ENCODE measurements around the gene BNC1.

DNA sequence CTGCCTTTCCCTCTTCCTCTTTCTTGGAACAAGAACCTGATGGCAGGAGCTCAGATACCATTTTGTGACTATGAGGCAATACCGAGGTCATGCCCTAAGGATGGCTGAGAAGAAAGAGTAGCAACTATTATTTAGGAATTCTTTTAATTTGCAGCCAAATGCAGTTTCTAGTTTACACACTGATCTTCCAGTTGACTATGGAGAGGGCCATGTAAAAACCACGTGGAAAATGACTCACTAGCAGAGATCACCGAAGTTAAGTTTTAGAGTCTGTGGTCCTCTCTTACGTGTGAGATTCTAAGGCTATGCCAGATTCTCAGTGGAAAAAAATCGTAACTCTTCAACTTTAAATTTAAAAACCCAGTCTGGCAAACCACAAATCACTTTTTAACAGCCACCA, 7.8 kb downstream of the BNC1 start:
- TF ChIP-seq POLR2A (IDR thresholded peaks at IDR 0.05; ENCODE audit: low read length) = no peak
- no peak for TF ChIP-seq GATA1 (IDR thresholded peaks at IDR 0.05; ENCODE audit: low read depth, low read length)

Measured in erythroblast (primary cell).